Lung (tissue), 16 donors: ENCODE data around the gene RUSF1. TPM values are rescaled to one million over a fixed set of nuclear protein-coding genes. Genes with fewer than 3 reads are reported as not detected.
"Not testable (repeated sequence)": the region's sequence is repeated elsewhere in the genome, so short reads cannot be mapped to it uniquely, and the experiment has no call there.

ENCODE experiments used
- ATAC-seq: fragments of 200-7000 bp; cut with Tn5 transposase; one replicate; pipeline ENCODE4 v1.9.1; 2020; ENCODE audit warnings: moderate number of reproducible peaks; ENCODE audit not compliant: insufficient read depth, low FRiP score
- DNase-seq, 3 donors: peaks; one replicate each; pipeline ENCODE4 v3.0.0-alpha.2; 2013 to 2017
- H3K27ac ChIP-seq, 2 donors: one replicate each; pipeline ENCODE4 v1.5.1; 2013; ENCODE audit warnings: mild to moderate bottlenecking in 2 of 2, moderate library complexity in 2 of 2, control low read depth in 1 of 2, inconsistent platforms in 1 of 2, low read depth in 1 of 2, low read length in 1 of 2
- H3K27me3 ChIP-seq, 3 donors: one replicate each; pipeline ENCODE4 v1.5.1; 2013; ENCODE audit warnings: low read length in 2 of 3; ENCODE audit not compliant: control insufficient read depth in 3 of 3, insufficient read depth in 3 of 3
- H3K36me3 ChIP-seq, 4 donors: one replicate each; pipeline ENCODE4 v1.5.1; 2013; ENCODE audit warnings: low read length in 4 of 4, mild to moderate bottlenecking in 1 of 4, moderate library complexity in 1 of 4; ENCODE audit not compliant: control insufficient read depth in 4 of 4, insufficient read depth in 4 of 4
- H3K4me1 ChIP-seq, 5 donors: one replicate each; pipeline ENCODE4 v1.5.1; 2013; ENCODE audit warnings: low read length in 5 of 5, mild to moderate bottlenecking in 2 of 5, moderate library complexity in 1 of 5; ENCODE audit not compliant: control insufficient read depth in 5 of 5, insufficient read depth in 5 of 5
- H3K4me3 ChIP-seq: one replicate; pipeline ENCODE4 v1.5.1; 2013; ENCODE audit warnings: mild to moderate bottlenecking, control low read depth, moderate library complexity
- H3K9ac ChIP-seq, 2 donors: one replicate each; pipeline ENCODE4 v1.5.1; 2013; ENCODE audit warnings: low read length in 2 of 2, control low read depth in 1 of 2; ENCODE audit not compliant: insufficient read depth in 1 of 2
- H3K9me3 ChIP-seq, 4 donors: one replicate each; pipeline ENCODE4 v1.5.1; 2013; ENCODE audit warnings: low read length in 3 of 4, mild to moderate bottlenecking in 1 of 4, moderate library complexity in 1 of 4; ENCODE audit not compliant: control insufficient read depth in 4 of 4, insufficient read depth in 3 of 4
- WGBS, 2 donors: extraction: QIAGEN DNeasy Blood & Tissue Kit; methylation state at CpG; one replicate each; pipeline ENCODE4 v1.1.7; 2013; 5-methylcytosine and 5-hydroxymethylcytosine counted together
- long read RNA-seq, 5 donors: transcript quantifications; one replicate each; lab custom pipeline, GENCODE V29; 2026
- polyA plus RNA-seq, 2 donors: library from polyadenylated mRNA; stranded (reverse); fragments of 200-250 nt; gene quantifications; one replicate each; pipeline ENCODE4 v1.2.1, GENCODE V29; 2013
- total RNA-seq, 2 donors: library from RNA; depleted of rRNA in 1 of 2; stranded (reverse); fragments of >200 nt in 1 of 2; gene quantifications; one replicate each; pipeline ENCODE4 v1.2.1, GENCODE V29; 2014 to 2021
- TF ChIP-seq, protein P1 (sequence below): IDR thresholded peaks from 2 replicates; pipeline ENCODE4 v1.5.1; 2012; ENCODE audit warnings: mild to moderate bottlenecking; ENCODE audit errors: control extremely low read depth, extremely low read depth
- donor health status: control.
- donor health status: control.
- donor health status: Bipolar disorder and iron deficiency.
- donor health status: healthy.
- donor health status: DM: yes; HTN: yes; CAD: no.

Gene RUSF1
- total RNA-seq = 10 to 100 TPM; 75.9 to 82.7 TPM
- polyA plus RNA-seq = 10 to 100 TPM; 56.1 to 70.3 TPM
- long read RNA-seq, donor 1, transcript C16orf58-201 (13 exons, 2,793 nt) = major isoform, 6 of 9 reads
- long read RNA-seq, donor 1, partial matches to known transcripts = 0 of 9 reads
- long read RNA-seq, donor 1, other reads (novel, unspliced or antisense) = 0 of 9 reads
- long read RNA-seq, donor 2, partial matches to known transcripts = 0 of 5 reads
- long read RNA-seq, donor 2, other reads (novel, unspliced or antisense) = 0 of 5 reads
- long read RNA-seq, donor 3, partial matches to known transcripts = 0 of 2 reads
- long read RNA-seq, donor 3, other reads (novel, unspliced or antisense) = 0 of 2 reads
- long read RNA-seq, donor 4, partial matches to known transcripts = 0 of 4 reads
- long read RNA-seq, donor 4, other reads (novel, unspliced or antisense) = 0 of 4 reads
- long read RNA-seq, donor 5, transcript C16orf58-201 (13 exons, 2,793 nt) = major isoform, 5 of 11 reads
- long read RNA-seq, donor 5, partial matches to known transcripts = 0 of 11 reads
- long read RNA-seq, donor 5, other reads (novel, unspliced or antisense) = 0 of 11 reads

DNA sequence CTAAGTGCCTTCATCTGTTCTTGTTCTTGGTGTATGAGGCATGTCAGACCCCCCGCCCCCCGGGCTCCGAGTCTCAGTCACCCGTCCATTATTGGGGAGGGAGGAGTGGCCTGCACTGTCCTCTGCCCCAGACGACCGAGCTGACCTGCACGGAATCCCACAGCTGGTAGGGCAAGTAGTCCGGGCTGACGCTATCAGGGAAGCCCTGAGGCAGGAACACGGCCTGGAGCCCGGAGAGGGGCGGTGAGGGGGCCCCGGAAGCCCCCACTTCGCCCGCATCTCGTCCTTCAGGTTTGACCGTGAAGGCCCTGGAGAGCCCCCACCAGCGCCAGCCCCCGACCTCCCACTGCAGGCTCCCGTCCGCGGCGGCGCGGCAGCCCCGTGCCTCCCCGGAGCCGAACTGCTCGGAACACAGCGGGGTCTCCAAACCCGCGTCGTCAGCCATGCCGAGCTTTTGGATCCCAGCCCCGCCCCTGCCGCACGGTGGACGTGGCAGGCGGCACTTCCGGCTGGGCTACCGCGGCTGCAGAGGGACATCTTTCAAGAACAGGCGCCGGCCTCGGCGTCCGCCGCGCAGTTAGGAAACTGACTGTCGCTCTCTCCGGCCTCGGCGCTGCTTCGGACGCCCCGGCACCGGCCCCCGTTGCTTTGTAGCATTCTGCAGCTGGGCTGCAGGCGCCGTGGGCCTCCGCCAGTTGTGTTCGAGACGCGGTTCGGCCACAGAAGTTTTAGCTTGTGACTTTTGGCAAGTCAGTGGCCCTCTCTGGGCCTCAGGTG is at the start of gene RUSF1:
TSS of gene RUSF1 (minus strand) at position 463 of the 777 bp plus-strand sequence. CDS start at position 445, 18 bp downstream.
- DNase-seq (peak; percentile 94 to 96 (median 94)), ATAC-seq (peak; percentile 85)
- peak within 1 kb of the TSS; percentile 97 to 99 for H3K27ac ChIP-seq
- TF ChIP-seq, protein P1, sequence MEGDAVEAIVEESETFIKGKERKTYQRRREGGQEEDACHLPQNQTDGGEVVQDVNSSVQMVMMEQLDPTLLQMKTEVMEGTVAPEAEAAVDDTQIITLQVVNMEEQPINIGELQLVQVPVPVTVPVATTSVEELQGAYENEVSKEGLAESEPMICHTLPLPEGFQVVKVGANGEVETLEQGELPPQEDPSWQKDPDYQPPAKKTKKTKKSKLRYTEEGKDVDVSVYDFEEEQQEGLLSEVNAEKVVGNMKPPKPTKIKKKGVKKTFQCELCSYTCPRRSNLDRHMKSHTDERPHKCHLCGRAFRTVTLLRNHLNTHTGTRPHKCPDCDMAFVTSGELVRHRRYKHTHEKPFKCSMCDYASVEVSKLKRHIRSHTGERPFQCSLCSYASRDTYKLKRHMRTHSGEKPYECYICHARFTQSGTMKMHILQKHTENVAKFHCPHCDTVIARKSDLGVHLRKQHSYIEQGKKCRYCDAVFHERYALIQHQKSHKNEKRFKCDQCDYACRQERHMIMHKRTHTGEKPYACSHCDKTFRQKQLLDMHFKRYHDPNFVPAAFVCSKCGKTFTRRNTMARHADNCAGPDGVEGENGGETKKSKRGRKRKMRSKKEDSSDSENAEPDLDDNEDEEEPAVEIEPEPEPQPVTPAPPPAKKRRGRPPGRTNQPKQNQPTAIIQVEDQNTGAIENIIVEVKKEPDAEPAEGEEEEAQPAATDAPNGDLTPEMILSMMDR = no peak
- no peaks in the 10 kb centered on the region for H3K9me3 ChIP-seq
- H3K27me3 ChIP-seq = no peaks in the 10 kb centered on the region
- H3K4me1 ChIP-seq = peaks cover 11 to 22% (median 13%) of the 10 kb centered on the region in 5 donors
- peak within 1 kb of the TSS; percentile 94 for H3K9ac ChIP-seq
- H3K4me3 ChIP-seq = peak within 1 kb of the TSS; percentile 100
- peaks cover 0 to 5% (median 3%) of the 10 kb centered on the region in 4 donors for H3K36me3 ChIP-seq
- WGBS, 2 donors = 0% methylated on average over 65 of the region's 65 CpGs

DNA sequence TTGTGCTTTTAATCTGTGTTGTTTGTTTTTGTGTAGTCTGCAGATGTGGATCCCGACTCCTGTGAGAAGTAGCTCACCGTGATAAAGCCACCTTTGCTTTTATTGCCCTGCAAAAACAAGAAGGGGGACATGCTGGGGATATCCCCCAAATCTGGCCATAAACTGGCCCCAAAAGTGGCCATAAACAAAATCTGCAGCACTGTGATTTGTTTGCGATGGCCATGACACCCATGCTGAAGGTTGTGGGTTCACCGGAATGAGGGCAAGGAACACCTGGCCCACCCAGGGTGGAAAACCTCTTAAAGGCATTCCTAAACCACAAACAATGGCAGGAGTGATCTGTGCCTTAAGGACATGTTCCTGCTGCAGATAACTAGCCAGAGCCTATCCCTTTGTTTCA is 34.6 kb upstream of the RUSF1 start:
- ATAC-seq (no peak), DNase-seq (no peak)
- 96 to 99% methylated on average over 4 of the region's 4 CpGs for WGBS, 2 donors
- Histone ChIP-seq H3K27ac (no peak overlapping the region), H3K27me3 (no peaks in the 10 kb centered on the region), H3K36me3 (no peaks in the 10 kb centered on the region), H3K9me3 (peaks cover 0 to 7% (median 0%) of the 10 kb centered on the region in 4 donors), H3K9ac (no peak overlapping the region), H3K4me3 (no peak overlapping the region), H3K4me1 (peaks cover 0 to 3% (median 0%) of the 10 kb centered on the region in 5 donors)
- TF ChIP-seq, protein P1 = no peak

GRCh38 chr16:31539762-31540161 is 31.6 kb upstream of the RUSF1 start:
- not testable (repeated sequence) for H3K27ac ChIP-seq, H3K9me3 ChIP-seq, DNase-seq, H3K27me3 ChIP-seq, H3K9ac ChIP-seq, H3K36me3 ChIP-seq, H3K4me3 ChIP-seq, H3K4me1 ChIP-seq, ATAC-seq
- 91 to 92% methylated on average over 4 of the region's 4 CpGs for WGBS, 2 donors

- not testable (repeated sequence) for H3K36me3 ChIP-seq, DNase-seq, H3K9me3 ChIP-seq, H3K4me1 ChIP-seq, H3K27ac ChIP-seq, H3K4me3 ChIP-seq, H3K27me3 ChIP-seq, ATAC-seq, H3K9ac ChIP-seq
- 72 to 79% methylated on average over 7 of the region's 7 CpGs for WGBS, 2 donors
Measured at GRCh38 chr16:31538243-31538598, 30.0 kb upstream of the RUSF1 start.
